ENCODE measurements around the gene RABL2B.
"Not testable (repeated sequence)": the region's sequence is repeated elsewhere in the genome, so short reads cannot be mapped to it uniquely, and the experiment has no call there.

The RABL2B gene

GRCh38 chr22:50783033-50783879 lies at the start of gene RABL2B:
TSS of gene RABL2B (minus strand) at chr22:50783636. CDS start at chr22:50782294, 1,342 bp downstream.
- FAIRE-seq: not testable (repeated sequence)

GRCh38 chr22:50786936-50787335 lies 3.5 kb upstream of the RABL2B start:
- not testable (repeated sequence) for FAIRE-seq

- not testable (repeated sequence) for FAIRE-seq
Measured at GRCh38 chr22:50785289-50785688, 1.9 kb upstream of the RABL2B start.

GRCh38 chr22:50783880-50784276 lies 442 bp upstream of the RABL2B start:
- FAIRE-seq: not testable (repeated sequence)

- not testable (repeated sequence) for FAIRE-seq
Measured at GRCh38 chr22:50782253-50782652, 1.2 kb downstream of the RABL2B start.

GRCh38 chr22:50780244-50780643 lies 3.2 kb downstream of the RABL2B start:
- not testable (repeated sequence) for FAIRE-seq

- FAIRE-seq: not testable (repeated sequence)
Measured at GRCh38 chr22:50777631-50778030, 5.8 kb downstream of the RABL2B start.

- FAIRE-seq: not testable (repeated sequence)
Measured at GRCh38 chr22:50775132-50775531, 8.3 kb downstream of the RABL2B start.

GRCh38 chr22:50764288-50764687 lies 19.1 kb downstream of the RABL2B start:
- not testable (repeated sequence) for FAIRE-seq

GRCh38 chr22:50761829-50762228 lies 21.6 kb downstream of the RABL2B start:
- FAIRE-seq: not testable (repeated sequence)

- FAIRE-seq: not testable (repeated sequence)
Measured at GRCh38 chr22:50759597-50760341, 23.7 kb downstream of the RABL2B start.

GRCh38 chr22:50756949-50757491 lies 26.4 kb downstream of the RABL2B start:
- FAIRE-seq: not testable (repeated sequence)

GRCh38 chr22:50756406-50756805 lies 27.0 kb downstream of the RABL2B start:
- not testable (repeated sequence) for FAIRE-seq

- FAIRE-seq: not testable (repeated sequence)
Measured at GRCh38 chr22:50755251-50755650, 28.2 kb downstream of the RABL2B start.

GRCh38 chr22:50749302-50750074 lies 33.9 kb downstream of the RABL2B start:
- FAIRE-seq: not testable (repeated sequence)

GRCh38 chr22:50748630-50749029 lies 34.8 kb downstream of the RABL2B start:
- FAIRE-seq: not testable (repeated sequence)

- not testable (repeated sequence) for FAIRE-seq
Measured at GRCh38 chr22:50747521-50747920, 35.9 kb downstream of the RABL2B start.

GRCh38 chr22:50744424-50744823 lies 39.0 kb downstream of the RABL2B start:
- FAIRE-seq: not testable (repeated sequence)

- not testable (repeated sequence) for FAIRE-seq
Measured at GRCh38 chr22:50740714-50741113, 42.7 kb downstream of the RABL2B start.

GRCh38 chr22:50739894-50740293 lies 43.5 kb downstream of the RABL2B start:
- no peak for FAIRE-seq

GRCh38 chr22:50739279-50739691 lies 44.2 kb downstream of the RABL2B start:
- FAIRE-seq: no peak

- no peak for FAIRE-seq
Measured at GRCh38 chr22:50738649-50739227, 44.7 kb downstream of the RABL2B start.
